ENCODE data around the gene MFSD11. TPM values are rescaled to one million over a fixed set of nuclear protein-coding genes. Genes with fewer than 3 reads are reported as not detected.
"Not testable (repeated sequence)": the region's sequence is repeated elsewhere in the genome, so short reads cannot be mapped to it uniquely, and the experiment has no call there.

MFSD11 gene
- polyA plus RNA-seq, 1 donor from 2014 or later, result 36.1 TPM

DNA sequence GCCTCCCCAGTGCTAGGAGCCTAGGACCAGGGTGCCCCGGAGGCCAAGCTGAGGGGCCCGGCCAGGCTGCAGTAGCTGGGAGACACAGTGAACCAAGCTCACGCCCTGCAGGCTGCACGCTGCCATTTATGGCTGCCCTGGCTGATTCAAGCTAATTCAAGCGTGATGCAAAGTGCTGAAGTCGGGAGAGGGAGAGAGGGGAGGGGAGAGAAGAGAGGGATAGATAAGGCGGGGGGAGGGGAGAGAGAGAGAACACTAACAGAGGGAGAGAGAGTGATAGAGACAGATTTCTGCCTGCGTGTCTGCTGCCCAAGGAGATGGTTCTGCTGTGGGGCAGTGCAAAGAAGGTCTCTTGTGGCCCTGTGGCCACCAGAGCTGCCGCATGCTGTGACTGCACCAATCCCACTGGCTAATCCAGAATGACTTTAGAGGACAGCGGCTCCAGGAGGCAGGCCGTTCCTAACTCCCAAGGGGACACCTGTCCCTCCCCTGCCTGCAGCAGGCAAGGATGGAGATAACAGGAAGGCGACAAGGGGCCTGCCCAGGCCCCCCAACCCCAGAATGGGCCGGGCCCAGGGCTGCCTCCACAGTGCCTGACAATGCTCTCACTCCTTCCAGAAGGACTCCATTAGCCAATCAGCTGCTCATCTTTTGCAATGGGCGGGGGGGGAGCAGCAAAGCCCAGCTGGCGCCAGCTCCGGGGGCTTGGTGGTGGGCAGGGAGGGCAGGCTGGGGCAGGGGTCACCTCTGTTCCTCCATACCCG, 40.0 kb upstream of the MFSD11 start:
- Histone ChIP-seq H3K9ac (ENCODE audit: low read length) (peak overlapping the region; percentile 79), H3K9me3 (ENCODE audit: low read length) (no peaks in the 10 kb centered on the region), H3K79me2 (replicated peaks; ENCODE audit: insufficient read depth, low read length) (peaks cover 17% of the 10 kb centered on the region), H3K36me3 (ENCODE audit: insufficient read depth, low read length) (no peaks in the 10 kb centered on the region), H4K20me1 (ENCODE audit: insufficient read depth) (no peaks in the 10 kb centered on the region), H2AFZ (ENCODE audit: low read depth, low read length) (peak overlapping the region; percentile 52), H3K4me3 (ENCODE audit: low read length) (peak overlapping the region; percentile 56), H3K4me2 (ENCODE audit: low read length) (peak overlapping the region; percentile 26), H3K27ac (ENCODE audit: low read length) (peak overlapping the region; percentile 97), H3K9me2 (ENCODE audit: insufficient read depth, low read length) (no peaks in the 10 kb centered on the region), H3F3A (ENCODE audit: insufficient read depth, low read length, poor library complexity, severe bottlenecking) (no peaks in the 10 kb centered on the region), H3K27me3 (ENCODE audit: insufficient read depth, low read depth, low read length) (no peaks in the 10 kb centered on the region)
- TF ChIP-seq POLR2AphosphoS5 (IDR thresholded peaks at IDR 0.05) (peak; percentile 61), MXI1 (conservative IDR thresholded peaks at IDR 0.05; ENCODE audit: poor library complexity, severe bottlenecking) (peak; percentile 62), EP300 (conservative IDR thresholded peaks at IDR 0.05; ENCODE audit: poor library complexity, severe bottlenecking) (peak; percentile 59), SMC3 (conservative IDR thresholded peaks at IDR 0.05; ENCODE audit: poor library complexity) (no peak), RAD21 (conservative IDR thresholded peaks at IDR 0.05) (peak; percentile 48), EZH2 (IDR thresholded peaks at IDR 0.05; ENCODE audit: borderline replicate concordance, insufficient read depth, low read length, poor library complexity, severe bottlenecking) (no peak), TAF1 (IDR thresholded peaks at IDR 0.05; ENCODE audit: low read depth) (peak; percentile 64)
- TF ChIP-seq, protein P1, sequence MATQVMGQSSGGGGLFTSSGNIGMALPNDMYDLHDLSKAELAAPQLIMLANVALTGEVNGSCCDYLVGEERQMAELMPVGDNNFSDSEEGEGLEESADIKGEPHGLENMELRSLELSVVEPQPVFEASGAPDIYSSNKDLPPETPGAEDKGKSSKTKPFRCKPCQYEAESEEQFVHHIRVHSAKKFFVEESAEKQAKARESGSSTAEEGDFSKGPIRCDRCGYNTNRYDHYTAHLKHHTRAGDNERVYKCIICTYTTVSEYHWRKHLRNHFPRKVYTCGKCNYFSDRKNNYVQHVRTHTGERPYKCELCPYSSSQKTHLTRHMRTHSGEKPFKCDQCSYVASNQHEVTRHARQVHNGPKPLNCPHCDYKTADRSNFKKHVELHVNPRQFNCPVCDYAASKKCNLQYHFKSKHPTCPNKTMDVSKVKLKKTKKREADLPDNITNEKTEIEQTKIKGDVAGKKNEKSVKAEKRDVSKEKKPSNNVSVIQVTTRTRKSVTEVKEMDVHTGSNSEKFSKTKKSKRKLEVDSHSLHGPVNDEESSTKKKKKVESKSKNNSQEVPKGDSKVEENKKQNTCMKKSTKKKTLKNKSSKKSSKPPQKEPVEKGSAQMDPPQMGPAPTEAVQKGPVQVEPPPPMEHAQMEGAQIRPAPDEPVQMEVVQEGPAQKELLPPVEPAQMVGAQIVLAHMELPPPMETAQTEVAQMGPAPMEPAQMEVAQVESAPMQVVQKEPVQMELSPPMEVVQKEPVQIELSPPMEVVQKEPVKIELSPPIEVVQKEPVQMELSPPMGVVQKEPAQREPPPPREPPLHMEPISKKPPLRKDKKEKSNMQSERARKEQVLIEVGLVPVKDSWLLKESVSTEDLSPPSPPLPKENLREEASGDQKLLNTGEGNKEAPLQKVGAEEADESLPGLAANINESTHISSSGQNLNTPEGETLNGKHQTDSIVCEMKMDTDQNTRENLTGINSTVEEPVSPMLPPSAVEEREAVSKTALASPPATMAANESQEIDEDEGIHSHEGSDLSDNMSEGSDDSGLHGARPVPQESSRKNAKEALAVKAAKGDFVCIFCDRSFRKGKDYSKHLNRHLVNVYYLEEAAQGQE (IDR thresholded peaks at IDR 0.05; ENCODE audit: borderline replicate concordance), result peak; percentile 54
- TF ChIP-seq, protein P2, sequence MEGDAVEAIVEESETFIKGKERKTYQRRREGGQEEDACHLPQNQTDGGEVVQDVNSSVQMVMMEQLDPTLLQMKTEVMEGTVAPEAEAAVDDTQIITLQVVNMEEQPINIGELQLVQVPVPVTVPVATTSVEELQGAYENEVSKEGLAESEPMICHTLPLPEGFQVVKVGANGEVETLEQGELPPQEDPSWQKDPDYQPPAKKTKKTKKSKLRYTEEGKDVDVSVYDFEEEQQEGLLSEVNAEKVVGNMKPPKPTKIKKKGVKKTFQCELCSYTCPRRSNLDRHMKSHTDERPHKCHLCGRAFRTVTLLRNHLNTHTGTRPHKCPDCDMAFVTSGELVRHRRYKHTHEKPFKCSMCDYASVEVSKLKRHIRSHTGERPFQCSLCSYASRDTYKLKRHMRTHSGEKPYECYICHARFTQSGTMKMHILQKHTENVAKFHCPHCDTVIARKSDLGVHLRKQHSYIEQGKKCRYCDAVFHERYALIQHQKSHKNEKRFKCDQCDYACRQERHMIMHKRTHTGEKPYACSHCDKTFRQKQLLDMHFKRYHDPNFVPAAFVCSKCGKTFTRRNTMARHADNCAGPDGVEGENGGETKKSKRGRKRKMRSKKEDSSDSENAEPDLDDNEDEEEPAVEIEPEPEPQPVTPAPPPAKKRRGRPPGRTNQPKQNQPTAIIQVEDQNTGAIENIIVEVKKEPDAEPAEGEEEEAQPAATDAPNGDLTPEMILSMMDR (IDR thresholded peaks at IDR 0.05; ENCODE audit: poor library complexity, severe bottlenecking), result peak; percentile 37

DNA sequence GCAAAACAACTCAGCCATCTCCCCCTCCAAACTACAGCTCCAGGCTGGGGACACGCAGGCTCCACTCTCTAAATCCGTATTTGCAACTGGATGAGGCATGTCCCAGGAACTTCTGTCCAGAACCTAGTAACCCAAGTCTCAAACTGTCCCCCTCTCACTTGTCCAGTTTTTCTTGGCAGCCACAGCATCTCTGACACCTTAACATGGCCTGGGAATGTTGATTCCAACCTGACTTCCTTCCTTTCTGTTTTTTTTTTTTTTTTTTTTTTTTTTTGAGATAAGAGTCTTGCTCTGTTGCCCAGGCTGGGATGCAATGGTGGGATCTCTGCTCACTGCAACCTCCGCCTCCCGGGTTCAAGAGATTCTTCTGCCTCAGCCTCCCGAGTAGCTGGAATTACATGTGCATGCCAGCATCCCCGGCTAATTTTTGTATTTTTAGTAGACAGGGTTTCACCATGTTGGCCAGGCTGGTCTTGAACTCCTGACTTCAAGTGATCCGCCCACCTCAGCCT, 39.4 kb upstream of the MFSD11 start:
- peak overlapping the region; percentile 97 for H3K27ac ChIP-seq (ENCODE audit: low read length)
- not testable (repeated sequence) for H4K20me1 ChIP-seq (ENCODE audit: insufficient read depth); H2AFZ ChIP-seq (ENCODE audit: low read depth, low read length); H3K9me3 ChIP-seq (ENCODE audit: low read length); H3K9me2 ChIP-seq (ENCODE audit: insufficient read depth, low read length); H3K27me3 ChIP-seq (ENCODE audit: insufficient read depth, low read depth, low read length); H3K36me3 ChIP-seq (ENCODE audit: insufficient read depth, low read length); H3K4me3 ChIP-seq (ENCODE audit: low read length); H3F3A ChIP-seq (ENCODE audit: insufficient read depth, low read length, poor library complexity, severe bottlenecking); H3K4me2 ChIP-seq (ENCODE audit: low read length)
- H3K79me2 ChIP-seq (replicated peaks; ENCODE audit: insufficient read depth, low read length), result peaks cover 24% of the 10 kb centered on the region
- peak overlapping the region; percentile 79 for H3K9ac ChIP-seq (ENCODE audit: low read length)

All from neural cell (in vitro differentiated cells).